SKM-1 treated with dmso at 0.1 percent for 144 hours (cell line): ENCODE data around the gene GET3.
"Not testable (repeated sequence)": the region's sequence is repeated elsewhere in the genome, so short reads cannot be mapped to it uniquely, and the experiment has no call there.

Experiments used
- DNase-seq: peaks from one replicate; lab custom pipeline; 2025; ENCODE audit not compliant: unreplicated experiment; lab: John Stamatoyannopoulos, UW

The GET3 gene

GRCh38 chr19:12736995-12737834 is at the start of gene GET3:
TSS of gene GET3 (plus strand) at chr19:12737497. CDS start at chr19:12737506, 9 bp downstream.
- DNase-seq = peak; percentile 99

- no peak for DNase-seq
These were observed 48.3 kb upstream of the GET3 start for GRCh38 chr19:12689012-12689411.

DNA sequence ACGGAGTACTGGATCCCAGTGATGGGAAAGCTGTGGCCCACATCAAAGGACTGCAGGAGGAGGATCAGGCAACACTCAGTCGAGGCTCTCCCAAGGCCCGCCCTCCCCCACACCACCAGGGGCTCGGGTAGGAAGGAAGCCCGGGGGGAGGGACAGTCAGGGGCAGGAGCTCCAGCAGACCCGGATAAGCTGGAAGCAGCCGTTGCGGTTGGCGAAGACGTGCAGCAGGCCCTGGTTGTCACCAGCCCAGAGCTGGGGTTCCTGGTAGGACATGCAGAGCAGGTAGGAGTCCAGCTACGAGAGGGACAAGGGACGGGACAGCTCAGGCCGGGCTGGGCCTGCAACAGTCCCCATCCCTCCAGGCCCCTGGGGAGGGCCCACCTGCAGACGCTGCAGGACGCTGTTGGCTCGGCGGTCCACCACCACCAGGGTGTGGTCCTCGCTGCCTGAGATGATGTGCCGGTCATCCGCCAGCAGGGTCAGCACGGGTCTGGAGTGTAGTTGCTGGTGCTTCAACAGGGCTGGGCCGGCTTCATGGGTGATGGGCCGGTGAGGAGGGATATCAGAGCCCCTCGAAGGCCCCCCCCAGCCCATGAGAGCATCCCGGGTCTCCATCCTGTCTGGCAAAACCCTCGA is 47.6 kb upstream of the GET3 start:
- DNase-seq = no peak

GRCh38 chr19:12692960-12693359 is 44.3 kb upstream of the GET3 start:
- DNase-seq = no peak

DNA sequence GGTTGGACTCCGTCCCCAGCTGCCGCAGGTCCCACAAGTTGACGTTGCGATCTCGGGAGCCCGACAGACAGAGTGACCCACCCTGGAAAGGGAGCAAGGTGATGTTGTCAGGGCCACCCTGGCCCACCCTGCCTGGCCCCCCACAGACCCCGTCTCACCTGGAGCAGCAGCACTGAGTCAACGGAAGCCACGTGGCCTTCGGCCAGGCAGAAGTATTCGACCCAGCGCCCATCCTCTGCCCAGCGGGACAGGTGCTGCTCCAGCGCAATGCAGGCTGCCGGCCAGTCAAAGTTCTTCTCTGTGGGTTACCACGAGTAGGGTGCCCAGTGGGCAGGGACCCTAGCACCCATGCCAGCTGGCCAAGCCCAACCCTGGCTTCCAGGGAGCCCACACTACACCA is 42.7 kb upstream of the GET3 start:
- DNase-seq = no peak

DNA sequence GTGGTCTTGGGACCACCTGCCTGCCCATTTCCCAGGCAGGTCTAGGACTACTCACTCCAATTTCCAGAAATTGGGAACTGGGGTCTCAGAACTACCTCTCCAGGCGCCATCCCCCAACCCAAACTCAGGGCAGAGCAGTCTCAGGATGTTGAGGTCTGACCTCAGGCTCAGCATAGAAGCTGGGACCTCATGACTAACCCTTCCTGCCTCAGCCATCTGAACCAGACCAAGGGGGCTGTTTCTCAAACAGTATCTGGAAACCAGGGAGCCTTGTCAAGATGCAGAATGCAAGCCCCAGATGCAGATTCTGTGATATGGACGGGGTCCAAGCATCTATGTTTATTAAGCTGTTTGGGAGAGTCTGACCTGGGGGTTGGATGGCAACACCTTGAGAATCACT is 42.2 kb upstream of the GET3 start:
- DNase-seq = no peak

DNA sequence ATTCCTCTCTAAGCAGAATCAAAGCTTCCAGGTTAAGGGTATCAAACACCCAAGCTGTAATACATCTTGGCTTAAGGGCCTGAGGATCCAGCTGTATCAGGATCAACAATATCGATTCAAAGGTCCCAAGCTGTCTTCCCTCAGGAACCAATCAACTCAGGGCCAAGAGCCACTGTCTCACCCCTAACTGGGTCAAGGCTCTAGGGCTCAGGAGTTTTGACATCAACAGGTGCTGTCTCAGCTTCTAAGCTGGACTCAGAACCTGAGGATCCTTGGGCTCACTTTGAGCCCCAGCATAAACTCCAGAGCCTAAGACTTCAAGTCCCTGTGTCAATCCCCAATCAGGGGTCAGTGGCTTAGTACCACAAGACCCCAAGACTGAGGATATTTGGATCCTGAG is 41.8 kb upstream of the GET3 start:
- no peak for DNase-seq

DNA sequence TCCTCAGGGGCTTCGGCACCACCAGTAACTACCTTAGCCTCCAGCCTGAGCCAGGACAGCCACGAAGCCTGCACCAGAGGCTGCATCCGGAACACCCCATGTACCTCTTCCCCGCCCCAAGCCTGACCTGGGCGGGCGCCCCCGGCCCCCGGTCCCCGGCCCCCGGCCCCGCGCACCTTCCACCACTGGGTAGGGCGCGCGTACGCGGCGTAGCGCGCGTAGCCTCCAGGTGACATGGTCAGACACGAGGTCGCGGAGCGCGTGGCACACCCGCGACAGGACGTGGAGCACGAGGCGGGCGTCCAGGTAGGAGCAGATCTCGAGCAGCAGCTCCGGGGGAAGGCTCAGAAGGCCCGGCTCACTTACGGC is 41.3 kb upstream of the GET3 start:
- DNase-seq = no peak

DNA sequence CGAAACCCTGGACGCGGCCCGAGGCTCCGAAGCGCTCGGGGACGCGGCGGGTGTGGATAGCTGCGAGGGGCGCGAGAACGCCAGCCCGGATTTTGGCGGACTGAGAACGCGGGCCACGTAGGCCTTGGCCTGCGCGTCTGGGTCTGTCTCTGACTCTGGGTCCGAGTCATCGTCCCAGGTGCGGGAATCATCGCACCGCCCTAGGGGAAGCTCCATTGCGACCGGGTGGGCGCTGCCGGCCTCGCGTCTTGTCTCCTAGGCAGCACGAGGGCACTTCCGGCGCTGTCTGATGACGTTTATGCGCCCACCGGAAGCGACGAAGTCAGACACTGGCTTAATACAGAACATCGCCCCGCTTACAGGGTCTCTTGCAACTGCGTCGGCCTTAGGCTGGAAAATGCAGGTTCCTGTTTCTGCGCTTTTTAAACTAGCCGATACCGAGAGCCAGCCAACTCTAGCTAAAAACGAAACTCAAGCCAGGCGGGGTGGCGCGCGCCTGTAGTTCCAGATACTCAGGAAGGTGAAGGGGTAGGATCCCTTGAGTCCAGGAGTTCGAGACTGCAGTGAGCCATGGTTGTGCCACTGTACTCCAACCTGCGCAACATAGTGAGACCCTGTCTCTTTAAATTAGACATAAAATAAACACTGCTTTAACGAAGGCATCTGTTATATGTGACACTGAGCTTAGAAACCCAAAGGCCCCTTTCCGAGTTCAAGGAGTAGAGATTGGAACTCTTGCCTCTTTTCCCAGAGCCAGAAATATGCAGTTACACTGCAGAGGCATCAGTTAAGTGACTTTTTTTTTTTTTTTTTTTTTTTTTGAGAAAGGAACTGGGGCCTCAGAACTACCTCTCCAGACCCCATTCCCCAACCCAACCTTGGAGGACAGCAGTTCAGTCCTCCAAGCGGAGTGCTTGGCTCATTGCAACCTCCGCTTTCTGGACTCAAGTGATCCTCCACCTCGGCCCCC is 40.6 kb upstream of the GET3 start, which contains the start of gene FBXW9:
TSS of gene FBXW9 (minus strand) at position 266 of the 970 bp plus-strand sequence. CDS start at position 216, 50 bp downstream.
- peak; percentile 87 for DNase-seq

GRCh38 chr19:12697425-12697824 is 39.9 kb upstream of the GET3 start:
- not testable (repeated sequence) for DNase-seq

DNA sequence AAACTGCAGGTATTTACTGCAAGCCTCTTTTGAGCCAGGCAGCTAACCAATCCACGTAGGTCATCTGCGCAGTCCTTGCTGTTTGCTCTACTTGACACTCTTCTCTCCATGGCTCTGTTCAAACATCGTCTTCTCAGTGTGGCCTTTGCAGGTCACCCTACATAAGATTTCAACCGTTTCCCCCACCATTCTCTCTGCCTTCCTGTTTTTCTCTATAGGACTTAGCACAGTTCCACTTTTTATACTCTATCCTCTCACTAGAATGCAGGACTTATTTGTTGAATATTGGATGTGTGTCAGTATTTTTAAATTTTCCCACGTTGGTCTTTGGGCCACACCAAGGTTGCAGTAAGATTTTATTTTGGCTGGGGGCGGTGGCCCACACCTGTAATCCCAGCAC is 39.2 kb upstream of the GET3 start:
- no peak for DNase-seq

DNA sequence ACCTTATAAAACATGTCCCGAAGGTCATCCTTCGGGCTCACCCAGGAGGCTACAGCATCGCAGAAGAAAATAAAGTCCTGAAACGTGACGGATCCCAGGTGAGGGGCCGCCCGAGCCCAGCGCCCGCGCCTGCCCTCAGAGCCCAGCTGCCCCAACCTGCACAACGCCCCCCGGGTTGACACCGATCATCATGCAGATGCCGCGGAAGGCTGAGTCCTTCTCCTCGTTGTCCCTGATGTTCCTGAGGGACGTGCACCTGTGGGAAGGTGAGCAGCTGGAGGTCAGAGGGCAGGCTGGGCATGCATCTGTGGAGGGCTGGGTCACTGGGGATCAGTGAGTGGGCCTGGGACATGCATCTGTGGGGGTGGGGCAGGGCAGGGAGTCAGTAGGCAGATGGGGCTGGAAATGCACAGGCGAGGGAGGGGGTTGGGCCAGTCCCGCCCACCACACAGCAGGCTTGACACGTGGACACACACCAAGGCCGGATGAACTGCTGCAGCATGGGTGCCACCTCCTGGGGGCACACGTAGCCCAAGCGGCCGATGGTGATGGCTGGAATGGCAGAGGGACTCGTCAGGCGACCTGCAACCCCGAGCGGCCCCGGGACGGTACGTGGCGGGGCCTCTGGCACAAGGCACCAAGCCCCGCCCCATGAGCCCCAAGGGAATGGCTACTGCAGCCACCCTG is 35.6 kb upstream of the GET3 start:
- no peak for DNase-seq

GRCh38 chr19:12703046-12703445 is 34.3 kb upstream of the GET3 start:
- peak; percentile 24 for DNase-seq

DNA sequence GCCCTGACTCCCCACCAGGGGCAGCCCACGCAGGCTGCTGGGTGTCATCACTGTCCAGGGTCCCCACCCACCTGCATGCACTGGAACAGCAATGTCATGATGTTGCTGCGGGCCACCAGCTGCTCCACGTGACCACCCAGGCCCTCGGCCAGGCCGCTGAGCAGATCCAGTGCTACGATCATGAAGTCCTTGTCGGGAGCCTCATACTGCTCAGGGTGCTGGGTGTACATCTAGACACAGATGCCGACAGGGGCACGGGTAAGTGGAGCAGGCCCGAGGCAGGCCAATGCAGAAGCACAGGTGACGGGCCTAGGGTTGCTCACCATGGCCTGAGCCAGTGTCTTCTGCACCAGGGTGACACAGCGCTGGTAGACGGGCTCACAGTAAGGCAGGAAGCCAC is 32.1 kb upstream of the GET3 start:
- no peak for DNase-seq

DNA sequence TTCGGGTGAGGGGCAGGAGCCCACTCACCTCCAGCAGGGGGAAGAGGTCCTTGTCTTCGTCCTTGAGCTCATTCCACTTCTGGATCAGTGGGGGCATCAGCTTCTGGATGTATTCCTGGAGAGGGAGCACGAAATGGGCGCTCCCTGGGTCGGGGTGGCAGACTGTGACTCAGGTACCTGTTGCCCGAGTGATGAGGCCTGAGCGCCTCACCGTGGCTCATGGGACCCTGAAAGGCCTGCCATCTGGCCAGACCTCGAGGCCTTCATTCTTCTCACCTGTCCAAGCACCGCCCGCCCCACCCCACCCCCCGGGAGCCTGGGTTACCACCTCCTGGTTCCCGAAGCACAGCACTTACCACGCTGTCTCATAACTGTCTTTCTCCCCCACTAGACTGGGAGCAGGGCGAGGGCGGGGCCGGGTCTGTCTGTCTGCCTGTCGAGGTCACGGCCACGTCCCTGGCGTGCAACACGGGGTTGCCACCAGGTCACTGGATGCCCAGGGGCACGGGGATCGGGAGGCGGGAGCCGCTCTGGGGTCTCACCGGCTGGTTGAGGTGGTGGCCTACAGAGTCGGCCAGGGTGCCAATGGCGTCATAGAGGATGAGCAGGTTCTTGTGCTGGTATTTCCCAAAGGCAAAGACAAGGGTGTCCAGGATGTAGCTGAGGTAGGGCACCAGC is 31.5 kb upstream of the GET3 start:
- DNase-seq = no peak

DNA sequence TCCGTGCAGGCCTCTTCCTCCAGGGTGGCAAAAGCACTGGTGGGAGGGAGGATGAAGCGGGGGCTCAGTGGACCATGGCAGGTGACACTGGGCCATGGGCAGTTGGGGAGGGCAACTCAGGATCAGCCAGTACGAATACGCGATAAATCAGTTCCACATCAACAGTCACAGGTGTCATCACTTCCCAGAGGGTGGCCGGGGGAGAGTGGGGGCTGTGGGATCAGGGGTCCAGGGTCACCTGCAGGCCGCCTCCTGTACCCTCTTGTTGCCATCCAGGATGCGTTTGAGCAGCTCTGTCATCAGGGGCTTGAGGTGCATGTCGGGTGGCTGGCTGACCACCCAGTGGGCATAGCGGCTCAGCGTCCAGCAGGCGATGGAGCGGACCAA is 31.0 kb upstream of the GET3 start:
- DNase-seq = no peak

- DNase-seq = no peak
These were observed 28.7 kb upstream of the GET3 start for GRCh38 chr19:12708641-12709040.

DNA sequence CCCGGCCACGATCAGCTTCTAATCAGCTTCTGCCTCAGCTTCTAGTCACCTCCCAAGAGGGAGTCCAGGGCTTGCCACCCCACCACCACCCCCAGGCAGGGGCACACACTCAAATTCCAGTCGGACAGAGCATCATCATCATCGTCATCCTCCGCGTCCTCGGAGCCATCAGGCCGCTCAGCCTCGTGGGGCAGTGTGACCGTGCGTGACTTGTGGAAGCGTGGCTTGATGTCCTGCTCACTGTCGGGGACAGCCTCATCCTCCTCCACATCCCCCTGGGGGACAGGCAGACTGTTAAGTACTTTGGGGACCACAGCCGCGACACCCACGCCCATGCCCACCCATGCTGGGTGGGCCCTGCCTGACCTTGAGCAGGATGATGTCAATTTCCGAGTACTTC is 26.1 kb upstream of the GET3 start:
- no peak for DNase-seq

- not testable (repeated sequence) for DNase-seq
These were observed 25.2 kb upstream of the GET3 start for GRCh38 chr19:12712077-12712476.

DNA sequence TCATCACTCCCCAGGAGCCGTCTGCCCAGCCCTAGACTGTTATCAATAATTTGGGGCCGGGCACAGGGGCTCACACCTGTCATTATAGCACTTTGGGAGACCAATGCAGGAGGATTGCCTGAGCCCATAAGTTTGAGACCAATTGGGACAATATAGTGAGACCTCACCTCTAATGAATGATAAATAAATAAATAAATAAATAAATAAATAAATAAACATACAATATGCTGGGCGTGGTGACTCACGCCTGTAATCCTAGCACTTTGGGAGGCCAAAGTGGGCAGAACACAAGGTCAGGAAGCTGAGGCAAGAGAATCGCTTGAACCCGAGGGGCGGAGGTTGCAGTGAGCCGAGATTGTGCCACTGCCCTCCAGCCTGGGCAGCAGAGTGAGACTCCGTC is 24.0 kb upstream of the GET3 start:
- DNase-seq = not testable (repeated sequence)
